NCI-H526 (cell line): ENCODE measurements around the gene SHLD2.
"Not testable (repeated sequence)": the region's sequence is repeated elsewhere in the genome, so short reads cannot be mapped to it uniquely, and the experiment has no call there.

ENCODE experiments used
- DNase-seq, 2 experiments: peaks; one replicate each; lab custom pipeline; 2025; lab: John Stamatoyannopoulos, UW

Gene SHLD2

GRCh38 chr10:87142230-87143108 lies 47.5 kb downstream of the SHLD2 start:
- DNase-seq = not testable (repeated sequence)

- not testable (repeated sequence) for DNase-seq
These were observed 48.1 kb downstream of the SHLD2 start for GRCh38 chr10:87143109-87143418.

- DNase-seq = not testable (repeated sequence)
These were observed 50.6 kb downstream of the SHLD2 start for GRCh38 chr10:87145598-87145997.

GRCh38 chr10:87149020-87149609 lies 54.1 kb downstream of the SHLD2 start:
- not testable (repeated sequence) for DNase-seq

- DNase-seq = not testable (repeated sequence)
These were observed 56.5 kb downstream of the SHLD2 start for GRCh38 chr10:87151516-87151915.

- not testable (repeated sequence) for DNase-seq
These were observed 61.8 kb downstream of the SHLD2 start for GRCh38 chr10:87156841-87157240.

GRCh38 chr10:87157821-87158220 lies 62.8 kb downstream of the SHLD2 start:
- not testable (repeated sequence) for DNase-seq

GRCh38 chr10:87162703-87163293 lies 67.8 kb downstream of the SHLD2 start:
- not testable (repeated sequence) for DNase-seq

GRCh38 chr10:87163414-87163813 lies 68.4 kb downstream of the SHLD2 start:
- DNase-seq = not testable (repeated sequence)

GRCh38 chr10:87169857-87170256 lies 74.9 kb downstream of the SHLD2 start:
- not testable (repeated sequence) for DNase-seq

GRCh38 chr10:87170705-87171104 lies 75.7 kb downstream of the SHLD2 start:
- not testable (repeated sequence) for DNase-seq

GRCh38 chr10:87171670-87172069 lies 76.7 kb downstream of the SHLD2 start:
- DNase-seq = not testable (repeated sequence)

- DNase-seq = not testable (repeated sequence)
These were observed 77.2 kb downstream of the SHLD2 start for GRCh38 chr10:87172178-87172577.

- not testable (repeated sequence) for DNase-seq
These were observed 82.6 kb downstream of the SHLD2 start for GRCh38 chr10:87177587-87177986.

- not testable (repeated sequence) for DNase-seq
These were observed 89.4 kb downstream of the SHLD2 start for GRCh38 chr10:87184421-87184820.

GRCh38 chr10:87186016-87186415 lies 91.0 kb downstream of the SHLD2 start:
- not testable (repeated sequence) for DNase-seq

GRCh38 chr10:87187573-87187972 lies 92.6 kb downstream of the SHLD2 start:
- DNase-seq = not testable (repeated sequence)

- DNase-seq = not testable (repeated sequence)
These were observed 96.8 kb downstream of the SHLD2 start for GRCh38 chr10:87191841-87192240.

GRCh38 chr10:87200924-87201323 lies 105.9 kb downstream of the SHLD2 start:
- not testable (repeated sequence) for DNase-seq

- DNase-seq = not testable (repeated sequence)
These were observed 109.8 kb downstream of the SHLD2 start for GRCh38 chr10:87204801-87205200.

- DNase-seq = not testable (repeated sequence)
These were observed 111.9 kb downstream of the SHLD2 start for GRCh38 chr10:87206922-87207321.

GRCh38 chr10:87210309-87210708 lies 115.3 kb downstream of the SHLD2 start:
- DNase-seq = not testable (repeated sequence)

GRCh38 chr10:87211848-87212247 lies 116.8 kb downstream of the SHLD2 start:
- DNase-seq = not testable (repeated sequence)
